B cell (primary cell): ENCODE data around the gene PSMC6. TPM values are rescaled to one million over a fixed set of nuclear protein-coding genes. Genes with fewer than 3 reads are reported as not detected.

Experiments used
- ATAC-seq: fragments of 200-7000 bp; cut with Tn5 transposase; one replicate; pipeline ENCODE4 v1.10.0; 2021; ENCODE audit warnings: low read depth, mild to moderate bottlenecking, moderate number of reproducible peaks, moderate library complexity
- CTCF ChIA-PET: fragments of 350-600 bp; sonication (Branson Sonifier 250); formaldehyde crosslinking; loops from one replicate; lab custom pipeline; 2021; ENCODE audit warnings: antibody characterized with exemption, inconsistent platforms; lab: Charles Lee
- POLR2A ChIA-PET: fragments of 350-600 bp; sonication (Branson Sonifier 250); formaldehyde crosslinking; loops from one replicate; lab custom pipeline; 2021; ENCODE audit warnings: antibody characterized with exemption; lab: Charles Lee
- DNase-seq: peaks from one replicate; pipeline ENCODE4 v3.0.0; 2013
- H2AFZ ChIP-seq: 2 replicates; pipeline ENCODE4 v1.6.1; 2012; ENCODE audit warnings: mild to moderate bottlenecking, low read depth, low read length; ENCODE audit not compliant: insufficient read depth, poor library complexity, severe bottlenecking
- H3K27ac ChIP-seq, 2 donors: 1 replicate in 1 of 2; 2 replicates in 1 of 2; pipeline ENCODE4 v1.5.1; 2012 to 2013; ENCODE audit warnings: low read length in 2 of 2, mild to moderate bottlenecking in 2 of 2, moderate library complexity in 1 of 2
- H3K27me3 ChIP-seq, 4 experiments: fragments of 200-600 bp in 1 of 4; sonication (generic) in 1 of 4; replicated peaks in 1 of 4; 1 replicate in 2 of 4; 2 replicates in 2 of 4; pipeline versions ENCODE4 v1.6.1 to v1.7.0; 2013 to 2016; ENCODE audit warnings: low read length in 3 of 4, mild to moderate bottlenecking in 2 of 4, mixed read lengths in 1 of 4, moderate library complexity in 1 of 4; ENCODE audit not compliant: insufficient read depth in 4 of 4, control insufficient read depth in 3 of 4; ENCODE audit errors: control extremely low read depth in 1 of 4
- H3K36me3 ChIP-seq, 2 experiments: replicated peaks in 1 of 2; 1 replicate in 1 of 2; 2 replicates in 1 of 2; pipeline versions ENCODE4 v1.6.1 to v1.7.1; 2013; ENCODE audit warnings: low read length in 1 of 2; ENCODE audit not compliant: insufficient read depth in 2 of 2, control insufficient read depth in 1 of 2; ENCODE audit errors: control extremely low read depth in 1 of 2, extremely low read depth in 1 of 2
- H3K4me1 ChIP-seq, 2 donors: fragments of 200-600 bp in 1 of 2; sonication (generic) in 1 of 2; 1 replicate in 1 of 2; 2 replicates in 1 of 2; pipeline versions ENCODE4 v1.5.1 to v1.6.1; 2013 to 2017; ENCODE audit warnings: low read length in 2 of 2; ENCODE audit not compliant: control insufficient read depth in 2 of 2, insufficient read depth in 2 of 2
- H3K4me2 ChIP-seq: replicated peaks from 2 replicates; pipeline ENCODE3; 2012; ENCODE audit warnings: mild to moderate bottlenecking, low read depth, low read length; ENCODE audit not compliant: poor library complexity, severe bottlenecking
- H3K4me3 ChIP-seq, 5 experiments: fragments of 200-600 bp in 1 of 5; sonication (generic) in 1 of 5; 1 replicate in 3 of 5; 2 replicates in 2 of 5; pipeline versions ENCODE4 v1.5.1 to v1.7.0; 2011 to 2016; ENCODE audit warnings: low read length in 4 of 5, mild to moderate bottlenecking in 4 of 5, low read depth in 2 of 5, control low read depth in 1 of 5, moderate library complexity in 1 of 5; ENCODE audit not compliant: insufficient read depth in 1 of 5; ENCODE audit errors: control extremely low read depth in 1 of 5, extremely low read depth in 1 of 5
- H3K79me2 ChIP-seq: fragments of 200-600 bp; sonication (generic); one replicate; pipeline ENCODE4 v1.6.0; 2016; ENCODE audit warnings: low read length; ENCODE audit not compliant: control insufficient read depth, insufficient read depth
- H3K9ac ChIP-seq: fragments of 200-600 bp; sonication (generic); 2 replicates; pipeline ENCODE4 v1.6.1; 2017; ENCODE audit warnings: mild to moderate bottlenecking, low read length, moderate library complexity
- H3K9me3 ChIP-seq, 3 donors: one replicate each; pipeline versions ENCODE4 v1.6.1 to v1.7.1; 2013; ENCODE audit warnings: low read length in 2 of 3; ENCODE audit not compliant: control insufficient read depth in 2 of 3, insufficient read depth in 1 of 3; ENCODE audit errors: control extremely low read depth in 1 of 3
- H4K20me1 ChIP-seq: 2 replicates; pipeline ENCODE4 v1.6.0; 2012; ENCODE audit warnings: mild to moderate bottlenecking, low read length; ENCODE audit not compliant: insufficient read depth, control insufficient read depth, poor library complexity, severe bottlenecking
- H3K27ac Mint-ChIP-seq: one replicate; pipeline ENCODE4 v1.8.0; 2021; ENCODE audit warnings: mixed read lengths
- H3K27me3 Mint-ChIP-seq: one replicate; pipeline ENCODE4 v1.8.0; 2021; ENCODE audit warnings: mixed read lengths
- H3K4me1 Mint-ChIP-seq: one replicate; pipeline ENCODE4 v1.8.0; 2021; ENCODE audit warnings: mixed read lengths
- H3K4me3 Mint-ChIP-seq: one replicate; pipeline ENCODE4 v1.8.0; 2021; ENCODE audit warnings: mixed read lengths
- H3K9me3 Mint-ChIP-seq: one replicate; pipeline ENCODE4 v1.8.0; 2022; ENCODE audit warnings: mixed read lengths; ENCODE audit not compliant: insufficient read depth
- EZH2 ChIP-seq: IDR thresholded peaks from 2 replicates; pipeline ENCODE4 v1.6.1; 2012; ENCODE audit warnings: borderline replicate concordance, low read depth, mild to moderate bottlenecking, moderate library complexity, low read length; ENCODE audit not compliant: insufficient read depth, poor library complexity, severe bottlenecking
- WGBS: methylation state at CpG from one replicate; pipeline ENCODE4 v1.1.5; 2013; ENCODE audit warnings: missing lambda C conversion rate; ENCODE audit not compliant: insufficient coverage; 5-methylcytosine and 5-hydroxymethylcytosine counted together
- intact Hi-C: fragments of 100-400 bp; cut with micrococcal nuclease; formaldehyde crosslinking; loops from one replicate; pipeline ENCODE4 v1.10.0; 2022
- polyA plus RNA-seq: library from polyadenylated mRNA; depleted of rRNA; stranded (reverse); fragments of >200 nt; gene quantifications from 2 replicates; pipeline ENCODE4 v1.2.3, GENCODE V29; 2012
- total RNA-seq, 2 donors: library from RNA; stranded (reverse); fragments of 120-200 nt in 1 of 2; gene quantifications; 1 replicate in 1 of 2; 2 replicates in 1 of 2; pipeline versions ENCODE4 v1.2.3 to v1.2.4, GENCODE V29; 2013 to 2022
- TF ChIP-seq, protein P1 (sequence below): fragments of 200-600 bp; IDR thresholded peaks from one replicate; pipeline ENCODE4 v1.8.0; 2022; ENCODE audit warnings: antibody characterized with exemption, mild to moderate bottlenecking

Gene PSMC6
- total and polyA plus RNA-seq, 2 donors (not counting 1 experiment from before 2014, with no cell fraction given) = 35.6 to 75.3 TPM

DNA sequence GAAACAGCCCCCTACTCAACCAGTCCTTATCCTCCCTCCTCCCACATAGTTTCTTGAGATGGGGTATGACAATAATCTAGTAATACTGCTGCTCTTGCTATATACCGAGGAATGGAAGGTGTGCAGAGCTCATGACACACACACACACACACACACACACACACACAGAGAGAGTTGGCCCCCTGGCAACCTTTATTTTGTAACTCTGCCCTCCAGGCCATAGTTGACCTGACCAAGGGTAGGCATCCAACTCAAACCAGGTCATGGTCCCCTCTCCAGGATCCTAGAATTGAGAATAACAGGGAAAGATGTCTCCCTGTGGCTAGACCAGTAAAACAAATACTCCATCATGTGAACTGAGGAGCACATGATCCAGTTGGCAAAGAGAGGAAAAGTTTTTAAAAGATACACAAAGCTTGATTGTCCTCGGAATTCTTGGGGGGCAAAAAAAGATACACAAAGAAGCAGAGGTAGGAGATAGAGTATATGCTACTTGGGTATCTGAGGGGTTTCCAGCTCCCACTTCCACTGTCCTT, 22.9 kb upstream of the PSMC6 start:
- Mint-ChIP-seq H3K4me3 (no peak overlapping the region), H3K27me3 (no peaks in the 10 kb centered on the region), H3K4me1 (peaks cover 25% of the 10 kb centered on the region), H3K27ac (no peak overlapping the region), H3K9me3 (no peaks in the 10 kb centered on the region)
- Histone ChIP-seq H3K79me2 (peaks cover 53% of the 10 kb centered on the region), H3K9me3 (no peaks in the 10 kb centered on the region), H3K9ac (no peak overlapping the region), H2AFZ (no peak overlapping the region), H3K36me3 (peaks cover 0 to 11% of the 10 kb centered on the region in 2 experiments), H4K20me1 (peaks cover 43% of the 10 kb centered on the region), H3K4me2 (no peak overlapping the region), H3K4me3 (no peak overlapping the region), H3K27ac (no peak overlapping the region), H3K27me3 (no peaks in the 10 kb centered on the region), H3K4me1 (no peaks in the 10 kb centered on the region)
- no CpG with 5 or more reads among the region's 2 CpGs for WGBS
- POLR2A ChIA-PET = no interaction called here
- ATAC-seq = no peak
- TF ChIP-seq, protein P1, sequence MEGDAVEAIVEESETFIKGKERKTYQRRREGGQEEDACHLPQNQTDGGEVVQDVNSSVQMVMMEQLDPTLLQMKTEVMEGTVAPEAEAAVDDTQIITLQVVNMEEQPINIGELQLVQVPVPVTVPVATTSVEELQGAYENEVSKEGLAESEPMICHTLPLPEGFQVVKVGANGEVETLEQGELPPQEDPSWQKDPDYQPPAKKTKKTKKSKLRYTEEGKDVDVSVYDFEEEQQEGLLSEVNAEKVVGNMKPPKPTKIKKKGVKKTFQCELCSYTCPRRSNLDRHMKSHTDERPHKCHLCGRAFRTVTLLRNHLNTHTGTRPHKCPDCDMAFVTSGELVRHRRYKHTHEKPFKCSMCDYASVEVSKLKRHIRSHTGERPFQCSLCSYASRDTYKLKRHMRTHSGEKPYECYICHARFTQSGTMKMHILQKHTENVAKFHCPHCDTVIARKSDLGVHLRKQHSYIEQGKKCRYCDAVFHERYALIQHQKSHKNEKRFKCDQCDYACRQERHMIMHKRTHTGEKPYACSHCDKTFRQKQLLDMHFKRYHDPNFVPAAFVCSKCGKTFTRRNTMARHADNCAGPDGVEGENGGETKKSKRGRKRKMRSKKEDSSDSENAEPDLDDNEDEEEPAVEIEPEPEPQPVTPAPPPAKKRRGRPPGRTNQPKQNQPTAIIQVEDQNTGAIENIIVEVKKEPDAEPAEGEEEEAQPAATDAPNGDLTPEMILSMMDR = no peak
- no peak for TF ChIP-seq EZH2
- intact Hi-C loops = no loop called here
- no peak for DNase-seq
- CTCF ChIA-PET = interaction anchor here (0.5 kb wide), 1 partner anchor 174 kb away, joined by 3 read pairs; no protein-coding TSS in a partner anchor

DNA sequence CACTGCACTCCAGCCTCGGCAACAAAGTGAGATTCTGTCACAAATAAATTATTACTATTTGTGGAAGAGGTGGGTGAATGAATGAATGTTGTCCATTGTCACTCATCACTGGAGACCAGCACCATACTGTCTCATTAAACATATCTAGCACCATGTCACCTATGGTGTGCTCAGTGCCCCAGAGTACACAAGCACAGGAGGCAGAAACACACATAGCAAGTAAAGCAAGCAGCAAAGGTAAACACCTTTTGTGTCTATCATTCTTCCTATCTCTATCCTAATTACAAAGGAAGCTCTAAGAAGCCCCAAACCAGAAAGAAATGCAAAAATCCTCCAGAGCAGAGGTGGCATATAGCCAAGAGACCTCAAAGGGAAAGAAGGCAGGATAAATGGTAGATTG, 20.8 kb upstream of the PSMC6 start:
- Mint-ChIP-seq H3K4me3 (no peak overlapping the region), H3K4me1 (peaks cover 29% of the 10 kb centered on the region), H3K27me3 (no peaks in the 10 kb centered on the region), H3K27ac (no peak overlapping the region), H3K9me3 (no peaks in the 10 kb centered on the region)
- H4K20me1 ChIP-seq = peaks cover 48% of the 10 kb centered on the region
- H3K36me3 ChIP-seq = peaks cover 0 to 5% of the 10 kb centered on the region in 2 experiments
- no peak overlapping the region for H2AFZ ChIP-seq
- H3K9me3 ChIP-seq = no peaks in the 10 kb centered on the region
- no peak overlapping the region for H3K4me2 ChIP-seq
- TF ChIP-seq, protein P1 = no peak
- no peak for TF ChIP-seq EZH2
- DNase-seq = no peak
- no peak overlapping the region for H3K4me3 ChIP-seq
- H3K4me1 ChIP-seq = no peaks in the 10 kb centered on the region
- intact Hi-C loops = no loop called here
- H3K79me2 ChIP-seq = peaks cover 75% of the 10 kb centered on the region
- no CpG with 5 or more reads among the region's 1 CpG for WGBS
- CTCF ChIA-PET = no interaction called here
- no peak overlapping the region for H3K27ac ChIP-seq
- ATAC-seq = no peak
- H3K27me3 ChIP-seq = no peaks in the 10 kb centered on the region
- POLR2A ChIA-PET = no interaction called here
- H3K9ac ChIP-seq = no peak overlapping the region
